Stimulated activated CD4-positive, alpha-beta T cell treated with anti-CD3 and anti-CD28 coated beads, Interleukin-15, amount 100 ng/mL, for 48 hours (primary cell): ENCODE measurements around the gene TAS2R43.
A peak's percentile ranks its signal among the peaks of the same experiment; 100 is the strongest.
"Not testable (repeated sequence)": the region's sequence is repeated elsewhere in the genome, so short reads cannot be mapped to it uniquely, and the experiment has no call there.

Experiments used
- DNase-seq, 2 donors: peaks; one replicate each; pipeline ENCODE4 v3.0.0-alpha.2; 2020; ENCODE audit warnings: low read depth in 2 of 2

The TAS2R43 gene

GRCh38 chr12:11092128-11092527 is at the start of gene TAS2R43:
Gene TAS2R43 (minus strand): TSS chr12:11092313. CDS start chr12:11092229, 84 bp downstream.
- no peak for DNase-seq

DNA sequence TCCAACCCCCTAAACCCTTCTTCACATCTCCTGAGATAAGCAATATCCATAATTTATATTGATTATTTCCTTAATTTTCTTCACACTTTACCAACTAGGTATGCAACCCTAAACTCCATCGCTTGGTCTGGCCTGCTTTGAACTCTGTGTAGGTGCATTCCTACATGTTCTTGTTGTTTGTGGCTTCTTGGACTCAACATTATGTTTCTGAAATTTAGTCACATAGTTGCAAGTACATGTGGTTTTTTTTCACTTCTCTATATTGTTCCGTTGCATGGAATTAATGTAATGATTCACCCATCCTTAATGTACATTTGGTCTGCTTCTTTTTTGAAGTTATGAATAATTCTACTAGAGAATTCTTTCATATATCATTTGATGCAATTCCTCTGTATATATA is 44.0 kb upstream of the TAS2R43 start:
- DNase-seq = no peak

- DNase-seq = no peak
Observed at GRCh38 chr12:11134305-11134704, 42.2 kb upstream of the TAS2R43 start, which contains the start of gene TAS2R30. Gene TAS2R30 (minus strand): TSS chr12:11134644. CDS start chr12:11134244, 400 bp downstream.

DNA sequence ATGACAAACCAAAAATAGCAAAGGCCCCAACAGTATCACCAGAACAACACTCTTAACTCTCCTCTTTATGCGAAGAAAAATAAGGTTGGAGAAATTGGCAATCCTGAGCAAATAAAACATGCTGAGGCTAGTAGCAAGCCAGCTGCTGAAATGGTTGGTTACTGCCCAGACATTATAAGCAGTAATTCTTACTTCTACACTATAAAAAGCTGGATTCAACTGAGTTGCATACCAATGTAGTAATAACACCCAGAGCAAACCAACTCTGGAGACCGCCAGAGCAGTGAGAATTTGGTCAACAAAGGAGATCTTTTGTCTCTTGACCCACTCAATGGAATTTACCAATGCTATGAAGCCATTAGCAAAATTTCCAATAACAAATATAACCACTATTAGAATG is 41.7 kb upstream of the TAS2R43 start:
- no peak for DNase-seq

GRCh38 chr12:11133162-11133561 is 41.0 kb upstream of the TAS2R43 start:
- DNase-seq = no peak

- no peak for DNase-seq
Observed at GRCh38 chr12:11130999-11131398, 38.9 kb upstream of the TAS2R43 start.

GRCh38 chr12:11130382-11130781 is 38.3 kb upstream of the TAS2R43 start:
- no peak for DNase-seq

DNA sequence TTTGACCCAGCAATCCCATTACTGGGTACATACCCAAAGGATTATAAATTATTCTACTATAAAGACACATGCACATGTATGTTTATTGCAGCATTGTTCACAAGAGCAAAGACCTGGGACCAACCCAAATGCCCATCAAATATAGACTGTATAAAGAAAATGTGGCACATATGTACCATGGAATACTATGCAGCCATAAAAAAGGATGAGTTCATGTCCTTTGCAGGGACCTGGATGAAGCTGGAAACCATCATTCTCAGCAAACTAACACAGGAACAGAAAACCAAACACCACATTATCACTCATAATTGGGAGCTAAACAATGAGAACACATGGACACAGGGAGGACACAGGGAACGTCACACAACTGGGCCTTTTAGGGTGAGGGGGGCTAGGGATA is 22.0 kb upstream of the TAS2R43 start:
- not testable (repeated sequence) for DNase-seq

GRCh38 chr12:11111213-11111612 is 19.1 kb upstream of the TAS2R43 start:
- not testable (repeated sequence) for DNase-seq

- DNase-seq = no peak
Observed at GRCh38 chr12:11108862-11109261, 16.7 kb upstream of the TAS2R43 start.

- DNase-seq = no peak
Observed at GRCh38 chr12:11107719-11108118, 15.6 kb upstream of the TAS2R43 start.

DNA sequence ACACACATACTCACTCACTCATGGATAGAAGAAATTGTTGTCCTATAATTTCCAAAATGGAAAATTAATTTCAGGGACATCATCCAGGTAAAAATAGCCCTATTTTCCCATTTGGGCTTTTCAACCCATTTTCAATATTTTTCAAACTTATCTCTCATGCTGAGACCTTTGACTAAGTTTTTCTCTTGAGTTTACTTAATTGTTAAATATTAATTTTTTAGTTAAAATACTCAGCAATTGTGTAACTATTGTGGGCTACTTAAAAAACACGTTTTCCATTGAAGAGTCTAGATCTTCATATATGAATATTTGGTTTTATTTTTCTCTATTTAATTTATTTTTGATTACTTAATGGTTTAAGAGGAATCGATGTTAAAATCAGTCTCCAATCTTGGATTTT is 14.2 kb upstream of the TAS2R43 start:
- no peak for DNase-seq

- no peak for DNase-seq
Observed at GRCh38 chr12:11105546-11105945, 13.4 kb upstream of the TAS2R43 start.

GRCh38 chr12:11094910-11095309 is 2.8 kb upstream of the TAS2R43 start:
- not testable (repeated sequence) for DNase-seq

DNA sequence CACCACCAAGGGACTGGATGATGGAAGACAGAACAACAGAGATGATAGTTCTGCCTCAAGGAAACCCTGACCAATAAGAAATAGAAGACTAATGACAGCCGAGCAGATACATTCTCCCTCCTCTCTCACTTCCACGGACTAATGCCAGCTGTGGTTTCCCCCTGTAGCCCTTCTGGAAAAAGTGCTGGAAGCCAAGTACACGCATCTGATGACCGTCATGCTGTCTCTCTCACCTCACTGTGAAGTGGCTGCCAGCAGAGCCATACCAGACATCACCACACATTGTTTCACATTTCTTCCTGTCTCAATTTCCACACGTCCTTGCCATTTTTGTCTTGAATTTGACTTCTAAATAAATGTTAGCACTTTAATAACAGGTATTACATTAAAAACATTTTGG is 2.9 kb downstream of the TAS2R43 start:
- DNase-seq = no peak

- DNase-seq = peak in 1 of 2 donors; percentile 5
Observed at GRCh38 chr12:11085419-11085818, 6.7 kb downstream of the TAS2R43 start.

DNA sequence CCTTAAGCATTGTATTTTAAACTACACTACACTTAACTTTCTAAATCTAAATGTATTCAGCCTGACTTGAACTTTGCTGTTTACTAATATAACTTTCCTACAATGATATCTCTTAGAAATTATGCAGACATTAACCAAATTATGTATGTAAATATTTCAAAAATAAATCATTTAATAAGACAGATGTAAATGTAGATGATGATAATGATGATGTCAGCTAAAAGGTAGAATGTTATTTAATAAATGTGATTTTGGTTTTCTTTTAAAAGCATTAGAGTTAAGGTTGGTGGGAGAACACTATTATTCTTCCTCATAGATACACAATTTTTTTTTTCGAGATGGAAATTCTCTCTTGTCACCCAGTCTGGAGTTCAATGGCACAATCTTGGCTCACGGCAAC is 10.1 kb downstream of the TAS2R43 start:
- DNase-seq = no peak

- no peak for DNase-seq
Observed at GRCh38 chr12:11078246-11078645, 13.9 kb downstream of the TAS2R43 start.

DNA sequence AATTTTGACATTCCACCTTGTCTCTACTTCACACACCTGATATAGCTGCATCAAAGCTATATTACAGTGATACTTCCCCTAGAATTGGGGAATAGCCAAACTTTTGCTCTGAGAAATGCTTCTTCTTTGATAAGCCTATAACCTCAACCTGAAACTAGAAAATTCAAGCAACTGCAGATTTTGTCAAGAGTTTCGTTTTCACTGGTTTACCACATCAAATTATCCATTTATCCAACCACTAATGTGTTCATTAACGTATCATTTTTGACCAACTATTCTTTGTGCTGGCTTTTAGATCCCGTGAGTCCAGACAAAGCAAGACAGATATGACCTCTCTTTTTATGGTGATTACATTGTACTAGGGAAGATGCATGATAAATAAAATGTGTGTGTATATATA is 16.5 kb downstream of the TAS2R43 start:
- no peak for DNase-seq

GRCh38 chr12:11071414-11071813 is 20.7 kb downstream of the TAS2R43 start:
- DNase-seq = no peak

- DNase-seq = no peak
Observed at GRCh38 chr12:11070999-11071398, 21.1 kb downstream of the TAS2R43 start.

DNA sequence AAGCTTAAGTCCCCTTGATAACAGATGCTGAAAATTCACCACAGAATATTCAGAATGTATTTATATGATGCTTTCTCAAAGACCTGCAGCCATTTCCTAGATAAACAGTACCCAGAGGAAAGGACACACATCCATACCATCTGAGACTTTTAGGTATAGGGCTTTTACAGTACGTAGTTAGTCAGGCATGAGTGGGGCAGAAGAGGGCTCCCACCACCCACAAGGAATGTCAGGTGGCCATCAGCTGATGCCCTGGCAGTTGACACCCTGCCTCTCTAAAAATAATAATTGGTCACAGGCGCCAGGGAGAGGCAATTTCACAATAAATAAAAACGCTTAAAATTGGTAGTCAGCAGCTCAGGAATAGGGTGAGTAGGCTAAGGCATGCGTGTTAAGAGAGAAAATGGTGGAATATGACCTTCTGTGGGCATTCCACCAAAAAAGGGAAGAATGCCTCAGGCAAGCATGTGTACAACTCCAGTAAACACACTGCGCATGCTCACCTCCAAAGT is 22.2 kb downstream of the TAS2R43 start:
- DNase-seq = no peak

GRCh38 chr12:11067514-11067913 is 24.6 kb downstream of the TAS2R43 start:
- no peak for DNase-seq

GRCh38 chr12:11062194-11062593 is 29.9 kb downstream of the TAS2R43 start, which contains the start of gene TAS2R46:
Gene TAS2R46 (minus strand): TSS chr12:11062294. CDS start chr12:11062294, 0 bp downstream.
- not testable (repeated sequence) for DNase-seq
